HEK293 (cell line): Measurements from ENCODE around the gene FXYD2.
A peak's percentile ranks its signal among the peaks of the same experiment; 100 is the strongest.

Experiments
- CTCF ChIA-PET: fragments of 350-600 bp; formaldehyde crosslinking; extraction: SDS; loops from one replicate; lab custom pipeline; 2021; ENCODE audit warnings: antibody characterized with exemption; lab: Yijun Ruan, JAX
- POLR2A ChIA-PET: fragments of 300-600 bp; formaldehyde crosslinking; extraction: SDS; loops from one replicate; lab custom pipeline; 2020; ENCODE audit warnings: antibody characterized with exemption, inconsistent platforms; lab: Yijun Ruan, JAX
- H3K27ac ChIP-seq: fragments of 200-500 bp; sonication (Bioruptor generic); 2 replicates; pipeline ENCODE4 v1.5.1; 2014; ENCODE audit warnings: low read depth, low read length, control low read depth, inconsistent platforms; ENCODE audit errors: extremely low read depth
- H3K36me3 ChIP-seq, 2 experiments: fragments of 200-500 bp in 1 of 2; sonication (Bioruptor generic) in 1 of 2; 1 replicate in 1 of 2; 2 replicates in 1 of 2; pipeline ENCODE4 v1.5.1; 2014 to 2017; ENCODE audit warnings: inconsistent platforms in 2 of 2, low read length in 2 of 2; ENCODE audit not compliant: control insufficient read depth in 2 of 2, insufficient read depth in 1 of 2
- H3K4me1 ChIP-seq: fragments of 200-500 bp; sonication (Bioruptor generic); 2 replicates; pipeline ENCODE4 v1.5.1; 2014; ENCODE audit warnings: mild to moderate bottlenecking, low read length, inconsistent platforms; ENCODE audit not compliant: control insufficient read depth, insufficient read depth
- H3K4me3 ChIP-seq: 2 replicates; pipeline ENCODE4 v1.5.1; 2011; ENCODE audit warnings: low read depth, mild to moderate bottlenecking, control low read depth, low read length, moderate library complexity
- H3K9me3 ChIP-seq: fragments of 200-500 bp; sonication (Bioruptor generic); 2 replicates; pipeline ENCODE4 v1.5.1; 2014; ENCODE audit warnings: low read depth, low read length, inconsistent platforms; ENCODE audit not compliant: control insufficient read depth, insufficient read depth
- BCL11A ChIP-seq: fragments of 450-650 bp; formaldehyde crosslinking; IDR thresholded peaks from 2 replicates; pipeline ENCODE4 v1.5.1; 2016; ENCODE audit warnings: low read depth, missing biosample characterization, missing genetic modification characterization
- EGR2 ChIP-seq: fragments of 450-650 bp; formaldehyde crosslinking; IDR thresholded peaks from 2 replicates; pipeline ENCODE4 v1.5.1; 2016; ENCODE audit warnings: low read depth, missing biosample characterization, missing genetic modification characterization
- KLF1 ChIP-seq: fragments of 450-650 bp; formaldehyde crosslinking; IDR thresholded peaks from 2 replicates; pipeline ENCODE4 v1.5.1; 2016; ENCODE audit warnings: missing biosample characterization, missing genetic modification characterization
- PRDM1 ChIP-seq: fragments of 450-650 bp; formaldehyde crosslinking; IDR thresholded peaks from 2 replicates; pipeline ENCODE4; 2016; ENCODE audit warnings: missing biosample characterization, missing genetic modification characterization
- SCRT1 ChIP-seq: fragments of 450-650 bp; formaldehyde crosslinking; IDR thresholded peaks from 2 replicates; pipeline ENCODE4 v1.5.1; 2016; ENCODE audit warnings: missing biosample characterization, missing genetic modification characterization, borderline replicate concordance
- SETDB1 ChIP-seq: IDR thresholded peaks from one replicate; pipeline ENCODE4 v1.6.1; 2017; ENCODE audit warnings: mild to moderate bottlenecking, low read length, moderate library complexity, mixed read lengths; ENCODE audit not compliant: insufficient read length
- ZBTB48 ChIP-seq: fragments of 450-650 bp; formaldehyde crosslinking; IDR thresholded peaks from 2 replicates; pipeline ENCODE4 v1.5.1; 2016; ENCODE audit warnings: missing biosample characterization, missing genetic modification characterization
- ZEB2 ChIP-seq: fragments of 450-650 bp; formaldehyde crosslinking; IDR thresholded peaks from 2 replicates; pipeline ENCODE4 v1.5.1; 2016; ENCODE audit warnings: missing biosample characterization, missing genetic modification characterization
- ZFHX2 ChIP-seq: fragments of 450-650 bp; formaldehyde crosslinking; conservative IDR thresholded peaks from 2 replicates; pipeline ENCODE4 v1.5.1; 2016; ENCODE audit warnings: missing biosample characterization, missing genetic modification characterization
- ZNF16 ChIP-seq: fragments of 450-650 bp; formaldehyde crosslinking; IDR thresholded peaks from 2 replicates; pipeline ENCODE4 v1.5.1; 2016; ENCODE audit warnings: low read depth, missing biosample characterization, missing genetic modification characterization
- ZNF223 ChIP-seq: fragments of 450-650 bp; formaldehyde crosslinking; IDR thresholded peaks from 2 replicates; pipeline ENCODE4 v1.5.1; 2016; ENCODE audit warnings: missing biosample characterization, missing genetic modification characterization
- ZNF23 ChIP-seq: fragments of 450-650 bp; formaldehyde crosslinking; IDR thresholded peaks from 2 replicates; pipeline ENCODE4 v1.5.1; 2016; ENCODE audit warnings: missing biosample characterization, missing genetic modification characterization, borderline replicate concordance
- ZNF292 ChIP-seq: fragments of 450-650 bp; formaldehyde crosslinking; IDR thresholded peaks from 2 replicates; pipeline ENCODE4 v1.5.1; 2016; ENCODE audit warnings: low read depth, missing biosample characterization, missing genetic modification characterization, borderline replicate concordance
- ZNF48 ChIP-seq: fragments of 450-650 bp; formaldehyde crosslinking; IDR thresholded peaks from 2 replicates; pipeline ENCODE4 v1.5.1; 2016; ENCODE audit warnings: missing biosample characterization, missing genetic modification characterization
- ZNF510 ChIP-seq: fragments of 450-650 bp; formaldehyde crosslinking; IDR thresholded peaks from 2 replicates; pipeline ENCODE4 v1.5.1; 2018; ENCODE audit warnings: mild to moderate bottlenecking, missing genetic modification characterization, missing biosample characterization; ENCODE audit not compliant: insufficient replicate concordance
- ZNF513 ChIP-seq: fragments of 450-650 bp; IDR thresholded peaks from 2 replicates; pipeline ENCODE4 v1.5.1; 2018; ENCODE audit warnings: missing biosample characterization, missing genetic modification characterization
- ZNF585B ChIP-seq: fragments of 450-650 bp; formaldehyde crosslinking; IDR thresholded peaks from 2 replicates; pipeline ENCODE4 v1.5.1; 2016; ENCODE audit warnings: missing biosample characterization, missing genetic modification characterization
- ZNF670 ChIP-seq: fragments of 450-650 bp; formaldehyde crosslinking; IDR thresholded peaks from 2 replicates; pipeline ENCODE4 v1.5.1; 2016; ENCODE audit warnings: missing biosample characterization, missing genetic modification characterization, low read depth
- ZNF747 ChIP-seq: fragments of 450-650 bp; formaldehyde crosslinking; IDR thresholded peaks from 2 replicates; pipeline ENCODE4 v1.5.1; 2016; ENCODE audit warnings: missing biosample characterization, missing genetic modification characterization
- TF ChIP-seq, protein P1 (sequence below): fragments of 450-650 bp; formaldehyde crosslinking; IDR thresholded peaks from 2 replicates; pipeline ENCODE4 v1.5.1; 2016; ENCODE audit warnings: missing biosample characterization, missing genetic modification characterization
- TF ChIP-seq, protein P2 (sequence below): fragments of 450-650 bp; formaldehyde crosslinking; IDR thresholded peaks from 2 replicates; pipeline ENCODE4 v1.5.1; 2016; ENCODE audit warnings: missing biosample characterization, missing genetic modification characterization
- TF ChIP-seq, protein P3 (sequence below): fragments of 450-650 bp; formaldehyde crosslinking; IDR thresholded peaks from 2 replicates; pipeline ENCODE4 v1.5.1; 2016; ENCODE audit warnings: missing biosample characterization, missing genetic modification characterization

Gene FXYD2

GRCh38 chr11:117872975-117873827 is 48.7 kb upstream of the FXYD2 start:
- no peaks in the 10 kb centered on the region for H3K36me3 ChIP-seq
- H3K9me3 ChIP-seq: no peaks in the 10 kb centered on the region
- no peak for TF ChIP-seq ZNF48 (tag by site-specific recombination)
- TF ChIP-seq KLF1 (tag by site-specific recombination): no peak
- no peak for TF ChIP-seq BCL11A (tag by site-specific recombination)
- TF ChIP-seq SETDB1: no peak
- TF ChIP-seq ZNF747 (tag by site-specific recombination): no peak
- TF ChIP-seq ZNF23 (tag by site-specific recombination): no peak
- no peak for TF ChIP-seq ZNF585B (tag by site-specific recombination)
- no peak for TF ChIP-seq ZNF670 (tag by site-specific recombination)
- TF ChIP-seq, protein P1, sequence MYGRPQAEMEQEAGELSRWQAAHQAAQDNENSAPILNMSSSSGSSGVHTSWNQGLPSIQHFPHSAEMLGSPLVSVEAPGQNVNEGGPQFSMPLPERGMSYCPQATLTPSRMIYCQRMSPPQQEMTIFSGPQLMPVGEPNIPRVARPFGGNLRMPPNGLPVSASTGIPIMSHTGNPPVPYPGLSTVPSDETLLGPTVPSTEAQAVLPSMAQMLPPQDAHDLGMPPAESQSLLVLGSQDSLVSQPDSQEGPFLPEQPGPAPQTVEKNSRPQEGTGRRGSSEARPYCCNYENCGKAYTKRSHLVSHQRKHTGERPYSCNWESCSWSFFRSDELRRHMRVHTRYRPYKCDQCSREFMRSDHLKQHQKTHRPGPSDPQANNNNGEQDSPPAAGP (tag by site-specific recombination): no peak
- TF ChIP-seq ZNF292: no peak
- TF ChIP-seq ZNF223: no peak
- no peak for TF ChIP-seq ZNF510 (tag by site-specific recombination)
- no peak for TF ChIP-seq ZEB2 (tag by site-specific recombination)
- no peak for TF ChIP-seq SCRT1 (tag by site-specific recombination)
- no peak for TF ChIP-seq ZNF513 (tag by site-specific recombination)
- TF ChIP-seq ZNF16 (tag by site-specific recombination): no peak
- no peak for TF ChIP-seq PRDM1
- H3K4me1 ChIP-seq: no peaks in the 10 kb centered on the region
- POLR2A ChIA-PET: no interaction called here
- H3K27ac ChIP-seq: no peak overlapping the region
- H3K4me3 ChIP-seq: no peak overlapping the region
- CTCF ChIA-PET: interaction anchor here (0.6 to 2.8 kb wide), 2 partner anchors 53 to 74 kb away, joined by 3 to 10 read pairs; no protein-coding TSS in a partner anchor

DNA sequence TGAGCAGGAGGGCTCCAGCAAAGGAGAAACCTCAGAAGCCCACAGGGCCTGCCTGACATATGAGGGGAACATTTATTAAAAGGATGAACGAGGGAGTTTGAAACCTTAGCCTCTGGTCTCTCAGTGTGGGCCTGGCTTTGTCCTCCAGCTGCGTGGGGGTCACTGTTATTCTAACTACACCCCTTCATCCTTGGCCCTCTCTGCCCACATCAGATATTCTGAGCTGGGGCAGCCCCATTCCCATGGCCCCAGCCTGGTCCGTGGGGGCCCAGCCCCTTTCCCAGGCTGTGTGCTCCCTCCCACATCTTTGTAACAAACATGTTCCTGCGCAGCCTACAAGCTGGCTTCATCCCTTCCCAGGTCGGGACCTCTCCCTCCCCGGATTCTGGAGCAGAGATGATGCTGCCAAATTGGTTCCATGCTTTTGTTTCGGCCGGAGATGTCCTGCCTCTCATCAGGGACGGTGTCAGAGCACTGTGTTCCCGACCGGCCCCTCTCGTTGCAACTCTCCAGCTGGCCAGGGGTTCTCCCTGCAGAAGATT is 47.9 kb upstream of the FXYD2 start:
- TF ChIP-seq ZFHX2: peak; percentile 79
- peak; percentile 78 for TF ChIP-seq EGR2 (tag by site-specific recombination)
- TF ChIP-seq ZBTB48: no peak
- no peaks in the 10 kb centered on the region for H3K36me3 ChIP-seq
- ChIA-PET POLR2A (no interaction called here), CTCF (interaction anchor here (0.9 to 2.8 kb wide), 2 partner anchors 30 to 75 kb away, joined by 6 to 10 read pairs; no protein-coding TSS in a partner anchor)
- H3K4me1 ChIP-seq: no peaks in the 10 kb centered on the region
- no peak overlapping the region for H3K4me3 ChIP-seq
- no peaks in the 10 kb centered on the region for H3K9me3 ChIP-seq
- no peak overlapping the region for H3K27ac ChIP-seq

DNA sequence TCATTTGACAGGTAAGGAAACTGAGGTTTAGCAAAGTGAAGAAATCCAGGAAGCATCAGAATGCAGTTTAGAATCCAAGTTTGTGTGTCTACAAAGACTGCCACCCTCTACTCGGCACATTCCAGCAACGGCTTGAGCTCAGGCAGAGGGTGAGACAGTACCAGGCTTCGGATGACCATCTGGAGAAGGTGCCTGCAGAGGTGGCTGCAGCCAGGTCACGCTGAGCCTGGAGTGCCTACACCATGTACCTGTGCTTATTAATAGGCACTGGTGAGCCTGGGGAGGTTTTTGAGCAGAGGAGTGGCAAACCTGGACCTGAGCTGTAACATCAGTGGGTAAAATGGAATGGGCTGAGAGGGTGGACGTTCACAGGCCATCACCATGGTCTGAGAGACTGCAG is 47.2 kb upstream of the FXYD2 start:
- Histone ChIP-seq H3K4me1 (no peaks in the 10 kb centered on the region), H3K36me3 (no peaks in the 10 kb centered on the region), H3K4me3 (no peak overlapping the region), H3K27ac (no peak overlapping the region), H3K9me3 (no peaks in the 10 kb centered on the region)
- no peak for TF ChIP-seq ZFHX2
- TF ChIP-seq, protein P2, sequence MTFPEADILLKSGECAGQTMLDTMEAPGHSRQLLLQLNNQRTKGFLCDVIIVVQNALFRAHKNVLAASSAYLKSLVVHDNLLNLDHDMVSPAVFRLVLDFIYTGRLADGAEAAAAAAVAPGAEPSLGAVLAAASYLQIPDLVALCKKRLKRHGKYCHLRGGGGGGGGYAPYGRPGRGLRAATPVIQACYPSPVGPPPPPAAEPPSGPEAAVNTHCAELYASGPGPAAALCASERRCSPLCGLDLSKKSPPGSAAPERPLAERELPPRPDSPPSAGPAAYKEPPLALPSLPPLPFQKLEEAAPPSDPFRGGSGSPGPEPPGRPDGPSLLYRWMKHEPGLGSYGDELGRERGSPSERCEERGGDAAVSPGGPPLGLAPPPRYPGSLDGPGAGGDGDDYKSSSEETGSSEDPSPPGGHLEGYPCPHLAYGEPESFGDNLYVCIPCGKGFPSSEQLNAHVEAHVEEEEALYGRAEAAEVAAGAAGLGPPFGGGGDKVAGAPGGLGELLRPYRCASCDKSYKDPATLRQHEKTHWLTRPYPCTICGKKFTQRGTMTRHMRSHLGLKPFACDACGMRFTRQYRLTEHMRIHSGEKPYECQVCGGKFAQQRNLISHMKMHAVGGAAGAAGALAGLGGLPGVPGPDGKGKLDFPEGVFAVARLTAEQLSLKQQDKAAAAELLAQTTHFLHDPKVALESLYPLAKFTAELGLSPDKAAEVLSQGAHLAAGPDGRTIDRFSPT (tag by site-specific recombination): no peak
- TF ChIP-seq, protein P3, sequence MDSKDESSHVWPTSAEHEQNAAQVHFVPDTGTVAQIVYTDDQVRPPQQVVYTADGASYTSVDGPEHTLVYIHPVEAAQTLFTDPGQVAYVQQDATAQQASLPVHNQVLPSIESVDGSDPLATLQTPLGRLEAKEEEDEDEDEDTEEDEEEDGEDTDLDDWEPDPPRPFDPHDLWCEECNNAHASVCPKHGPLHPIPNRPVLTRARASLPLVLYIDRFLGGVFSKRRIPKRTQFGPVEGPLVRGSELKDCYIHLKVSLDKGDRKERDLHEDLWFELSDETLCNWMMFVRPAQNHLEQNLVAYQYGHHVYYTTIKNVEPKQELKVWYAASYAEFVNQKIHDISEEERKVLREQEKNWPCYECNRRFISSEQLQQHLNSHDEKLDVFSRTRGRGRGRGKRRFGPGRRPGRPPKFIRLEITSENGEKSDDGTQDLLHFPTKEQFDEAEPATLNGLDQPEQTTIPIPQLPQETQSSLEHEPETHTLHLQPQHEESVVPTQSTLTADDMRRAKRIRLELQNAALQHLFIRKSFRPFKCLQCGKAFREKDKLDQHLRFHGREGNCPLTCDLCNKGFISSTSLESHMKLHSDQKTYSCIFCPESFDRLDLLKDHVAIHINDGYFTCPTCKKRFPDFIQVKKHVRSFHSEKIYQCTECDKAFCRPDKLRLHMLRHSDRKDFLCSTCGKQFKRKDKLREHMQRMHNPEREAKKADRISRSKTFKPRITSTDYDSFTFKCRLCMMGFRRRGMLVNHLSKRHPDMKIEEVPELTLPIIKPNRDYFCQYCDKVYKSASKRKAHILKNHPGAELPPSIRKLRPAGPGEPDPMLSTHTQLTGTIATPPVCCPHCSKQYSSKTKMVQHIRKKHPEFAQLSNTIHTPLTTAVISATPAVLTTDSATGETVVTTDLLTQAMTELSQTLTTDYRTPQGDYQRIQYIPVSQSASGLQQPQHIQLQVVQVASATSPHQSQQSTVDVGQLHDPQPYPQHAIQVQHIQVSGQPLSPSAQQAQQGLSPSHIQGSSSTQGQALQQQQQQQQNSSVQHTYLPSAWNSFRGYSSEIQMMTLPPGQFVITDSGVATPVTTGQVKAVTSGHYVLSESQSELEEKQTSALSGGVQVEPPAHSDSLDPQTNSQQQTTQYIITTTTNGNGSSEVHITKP (tag by site-specific recombination): no peak
- POLR2A ChIA-PET: no interaction called here
- CTCF ChIA-PET: interaction anchor here (0.9 to 2.8 kb wide), 2 partner anchors 29 to 75 kb away, joined by 6 to 10 read pairs; no protein-coding TSS in a partner anchor
